K562 (cell line): ENCODE measurements around the gene CROT. TPM values are rescaled to one million over a fixed set of nuclear protein-coding genes. Genes with fewer than 3 reads are reported as not detected.

Source experiments
- CHD7 ChIP-seq: fragments of 200-600 bp; sonication (generic); IDR thresholded peaks from one replicate; pipeline ENCODE4 v1.6.1; 2012; ENCODE audit warnings: mild to moderate bottlenecking, low read depth, low read length, inconsistent platforms
- HSF4 ChIP-seq: fragments of 250-450 bp; sonication (Bioruptor Pico); IDR thresholded peaks from 2 replicates; pipeline ENCODE4 v2.1.2; 2022; ENCODE audit warnings: mild to moderate bottlenecking, moderate library complexity, borderline replicate concordance
- MTA2 ChIP-seq: fragments of 450-650 bp; IDR thresholded peaks from 2 replicates; pipeline ENCODE4 v1.6.1; 2016; ENCODE audit warnings: low read depth
- SMARCA5 ChIP-seq: fragments of 450-650 bp; IDR thresholded peaks from 2 replicates; pipeline ENCODE4 v1.6.1; 2016
- SNAPC5 ChIP-seq: fragments of 250-450 bp; sonication (Bioruptor Pico); IDR thresholded peaks from 2 replicates; pipeline ENCODE4 v1.8.0; 2021; ENCODE audit warnings: moderate library complexity, mild to moderate bottlenecking, inconsistent platforms
- ZNF124 ChIP-seq: sonication (generic); formaldehyde crosslinking; IDR thresholded peaks from 2 replicates; pipeline ENCODE4 v1.8.1; 2022; ENCODE audit warnings: missing genetic modification reagents
- polyA plus RNA-seq, 8 experiments: library from polyadenylated mRNA; depleted of rRNA in 4 of 8; stranded (reverse) in 5 of 8; unstranded in 3 of 8; fragments of >200 nt; fragmentation: Nextera tagmentation in 2 of 8; fragmentation: Illumina TruSeq in 1 of 8; extraction: Ambion mirVana in 2 of 8; extraction: Trizol in 1 of 8; gene quantifications; 2 replicates each; pipeline versions ENCODE4 v1.2.1 to v1.2.3, GENCODE V29; 2011 to 2014; ENCODE audit warnings: inconsistent platforms in 1 of 8, missing spikeins in 1 of 8
- total RNA-seq, 7 experiments: library from RNA; depleted of rRNA in 6 of 7; stranded (reverse); fragments of >200 nt in 6 of 7; fragmentation: Illumina TruSeq in 2 of 7; extraction: Trizol in 2 of 7; gene quantifications; 2 replicates each; pipeline versions ENCODE4 v1.2.1 to v1.2.3, GENCODE V29; 2011 to 2021; ENCODE audit warnings: low replicate concordance in 1 of 7

The CROT gene
- total and polyA plus RNA-seq, 9 of the 15 experiments (the other 6 are each of a cell fraction or from before 2014, with no cell fraction given): 2.5 to 8.1 (median 5.1) TPM

- TF ChIP-seq CHD7 (no peak), SMARCA5 (no peak), HSF4 (CRISPR knock-in tag) (no peak), SNAPC5 (no peak), MTA2 (no peak), ZNF124 (CRISPR knock-in tag) (no peak)
Measured at GRCh38 chr7:87404674-87405073, 59.2 kb downstream of the CROT start (continued).
